ENCODE results near the gene KCNJ8.

The KCNJ8 gene

DNA sequence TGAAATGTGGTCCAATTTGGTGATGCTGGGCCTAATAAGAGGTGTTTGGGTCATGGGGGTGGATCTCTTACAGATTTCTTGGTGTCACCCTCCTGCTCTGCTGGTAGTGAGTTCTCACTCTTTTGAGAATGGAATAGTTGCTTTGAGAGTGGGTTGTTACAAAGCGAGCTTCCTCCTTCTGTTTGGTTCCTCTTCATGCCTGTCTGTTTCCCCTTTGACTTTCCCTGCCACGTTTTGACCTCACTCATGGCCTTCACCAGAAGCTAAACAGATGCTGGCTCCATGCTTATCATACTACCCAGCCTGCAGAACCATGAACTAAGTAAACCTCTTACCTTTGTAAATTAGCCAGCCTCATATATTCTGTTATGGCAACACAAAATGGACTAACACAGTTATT is 59.1 kb downstream of the KCNJ8 start (continued):
- TF ChIP-seq, protein P1, sequence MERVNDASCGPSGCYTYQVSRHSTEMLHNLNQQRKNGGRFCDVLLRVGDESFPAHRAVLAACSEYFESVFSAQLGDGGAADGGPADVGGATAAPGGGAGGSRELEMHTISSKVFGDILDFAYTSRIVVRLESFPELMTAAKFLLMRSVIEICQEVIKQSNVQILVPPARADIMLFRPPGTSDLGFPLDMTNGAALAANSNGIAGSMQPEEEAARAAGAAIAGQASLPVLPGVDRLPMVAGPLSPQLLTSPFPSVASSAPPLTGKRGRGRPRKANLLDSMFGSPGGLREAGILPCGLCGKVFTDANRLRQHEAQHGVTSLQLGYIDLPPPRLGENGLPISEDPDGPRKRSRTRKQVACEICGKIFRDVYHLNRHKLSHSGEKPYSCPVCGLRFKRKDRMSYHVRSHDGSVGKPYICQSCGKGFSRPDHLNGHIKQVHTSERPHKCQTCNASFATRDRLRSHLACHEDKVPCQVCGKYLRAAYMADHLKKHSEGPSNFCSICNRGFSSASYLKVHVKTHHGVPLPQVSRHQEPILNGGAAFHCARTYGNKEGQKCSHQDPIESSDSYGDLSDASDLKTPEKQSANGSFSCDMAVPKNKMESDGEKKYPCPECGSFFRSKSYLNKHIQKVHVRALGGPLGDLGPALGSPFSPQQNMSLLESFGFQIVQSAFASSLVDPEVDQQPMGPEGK (CRISPR knock-in tag; IDR thresholded peaks at IDR 0.05; ENCODE audit: borderline replicate concordance), result no peak

Measured in SK-N-SH treated with all-trans-retinoic acid at 6 μM for 48 hours (cell line).